Ovary (tissue), 3 donors: ENCODE data around the gene MGST2.

Experiments used
- EP300 ChIP-seq: sonication (generic); formaldehyde crosslinking; IDR thresholded peaks from one replicate; pipeline ENCODE4 v1.6.1; 2017; ENCODE audit warnings: antibody characterized with exemption
- POLR2A ChIP-seq: fragments of 450-650 bp; IDR thresholded peaks from one replicate; pipeline ENCODE4 v1.6.1; 2017; ENCODE audit warnings: antibody characterized with exemption, mild to moderate bottlenecking, moderate library complexity
- TF ChIP-seq, protein P1 (sequence below), 3 donors: fragments of 450-650 bp in 2 of 3; fragments of 200-600 bp in 1 of 3; IDR thresholded peaks; one replicate each; pipeline versions ENCODE4 v1.5.1 to v1.8.0; 2016 to 2022; ENCODE audit warnings: antibody characterized with exemption in 3 of 3, mild to moderate bottlenecking in 1 of 3
- donor health status: DM: no; HTN: no; CAD: no.

GRCh38 chr4:139660568-139661043 is 5.0 kb upstream of the MGST2 start:
- TF ChIP-seq, protein P1, sequence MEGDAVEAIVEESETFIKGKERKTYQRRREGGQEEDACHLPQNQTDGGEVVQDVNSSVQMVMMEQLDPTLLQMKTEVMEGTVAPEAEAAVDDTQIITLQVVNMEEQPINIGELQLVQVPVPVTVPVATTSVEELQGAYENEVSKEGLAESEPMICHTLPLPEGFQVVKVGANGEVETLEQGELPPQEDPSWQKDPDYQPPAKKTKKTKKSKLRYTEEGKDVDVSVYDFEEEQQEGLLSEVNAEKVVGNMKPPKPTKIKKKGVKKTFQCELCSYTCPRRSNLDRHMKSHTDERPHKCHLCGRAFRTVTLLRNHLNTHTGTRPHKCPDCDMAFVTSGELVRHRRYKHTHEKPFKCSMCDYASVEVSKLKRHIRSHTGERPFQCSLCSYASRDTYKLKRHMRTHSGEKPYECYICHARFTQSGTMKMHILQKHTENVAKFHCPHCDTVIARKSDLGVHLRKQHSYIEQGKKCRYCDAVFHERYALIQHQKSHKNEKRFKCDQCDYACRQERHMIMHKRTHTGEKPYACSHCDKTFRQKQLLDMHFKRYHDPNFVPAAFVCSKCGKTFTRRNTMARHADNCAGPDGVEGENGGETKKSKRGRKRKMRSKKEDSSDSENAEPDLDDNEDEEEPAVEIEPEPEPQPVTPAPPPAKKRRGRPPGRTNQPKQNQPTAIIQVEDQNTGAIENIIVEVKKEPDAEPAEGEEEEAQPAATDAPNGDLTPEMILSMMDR (IDR thresholded peaks at IDR 0.05): no peak
- TF ChIP-seq EP300: no peak
- no peak for TF ChIP-seq POLR2A
